MG63 (cell line): Measurements from ENCODE around the gene RPS18. TPM values are rescaled to one million over a fixed set of nuclear protein-coding genes. Genes with fewer than 3 reads are reported as not detected.

Source experiments
- DNase-seq: peaks from one replicate; pipeline ENCODE4 v3.0.0-alpha.2; 2020
- H3K27me3 ChIP-seq: fragments of 250-450 bp; sonication (Bioruptor Pico); 2 replicates; pipeline ENCODE4 v1.5.1; 2020; ENCODE audit warnings: mild to moderate bottlenecking, moderate library complexity
- H3K36me3 ChIP-seq: fragments of 250-450 bp; sonication (Bioruptor Pico); 2 replicates; pipeline ENCODE4 v1.5.1; 2020; ENCODE audit warnings: mild to moderate bottlenecking, moderate library complexity
- H3K4me3 ChIP-seq: fragments of 250-450 bp; sonication (Bioruptor Pico); 2 replicates; pipeline ENCODE4 v1.5.1; 2020; ENCODE audit warnings: mild to moderate bottlenecking, moderate library complexity
- H3K9me3 ChIP-seq: fragments of 250-450 bp; sonication (Bioruptor Pico); 2 replicates; pipeline ENCODE4 v1.5.1; 2020; ENCODE audit warnings: mild to moderate bottlenecking, moderate library complexity
- total RNA-seq: library from RNA; depleted of rRNA; stranded (reverse); fragments of >200 nt; shearing (Covaris generic); gene quantifications from 2 replicates; pipeline ENCODE4 v1.2.3, GENCODE V29; 2014; ENCODE audit warnings: low replicate concordance

The RPS18 gene
- total RNA-seq, 1 experiment from 2014 or later: 16,367 TPM

- Histone ChIP-seq H3K36me3 (peaks cover 54% of the 10 kb centered on the region), H3K27me3 (no peaks in the 10 kb centered on the region), H3K4me3 (peak overlapping the region; percentile 78), H3K9me3 (no peaks in the 10 kb centered on the region)
- DNase-seq: peak; percentile 95
These were observed 26.3 kb downstream of the RPS18 start for GRCh38 chr6:33297956-33298772.

GRCh38 chr6:33298773-33299236, 26.9 kb downstream of the RPS18 start, which contains the start of gene RGL2:
Gene RGL2, minus strand, starts transcription at chr6:33298942. Its CDS starts 332 bp downstream, at chr6:33298610.
- no peaks in the 10 kb centered on the region for H3K9me3 ChIP-seq
- peak; percentile 96 for DNase-seq

GRCh38 chr6:33299237-33299944, 27.5 kb downstream of the RPS18 start:
- Histone ChIP-seq H3K36me3 (peaks cover 54% of the 10 kb centered on the region), H3K4me3 (peak overlapping the region; percentile 78), H3K9me3 (no peaks in the 10 kb centered on the region), H3K27me3 (no peaks in the 10 kb centered on the region)
- peak; percentile 99 for DNase-seq

More at GRCh38 chr6:33298773-33299236, 26.9 kb downstream of the RPS18 start, which contains the start of gene RGL2:
- Histone ChIP-seq H3K4me3 (peak within 1 kb of the TSS; percentile 78), H3K27me3 (no peaks in the 10 kb centered on the region), H3K36me3 (peaks cover 54% of the 10 kb centered on the region)

GRCh38 chr6:33301877-33302276, 30.0 kb downstream of the RPS18 start:
- Histone ChIP-seq H3K9me3 (no peaks in the 10 kb centered on the region), H3K36me3 (peaks cover 54% of the 10 kb centered on the region), H3K27me3 (no peaks in the 10 kb centered on the region), H3K4me3 (no peak overlapping the region)
- DNase-seq: no peak

- H3K27me3 ChIP-seq: no peaks in the 10 kb centered on the region
- no peak overlapping the region for H3K4me3 ChIP-seq
- H3K9me3 ChIP-seq: no peaks in the 10 kb centered on the region
- no peak for DNase-seq
- peaks cover 64% of the 10 kb centered on the region for H3K36me3 ChIP-seq
These were observed 32.3 kb downstream of the RPS18 start for GRCh38 chr6:33304216-33304615.

- peaks cover 68% of the 10 kb centered on the region for H3K36me3 ChIP-seq
- DNase-seq: no peak
- no peaks in the 10 kb centered on the region for H3K27me3 ChIP-seq
- no peaks in the 10 kb centered on the region for H3K9me3 ChIP-seq
- no peak overlapping the region for H3K4me3 ChIP-seq
These were observed 33.2 kb downstream of the RPS18 start for GRCh38 chr6:33305052-33305451.

- Histone ChIP-seq H3K36me3 (peaks cover 74% of the 10 kb centered on the region), H3K4me3 (no peak overlapping the region), H3K27me3 (no peaks in the 10 kb centered on the region), H3K9me3 (no peaks in the 10 kb centered on the region)
- DNase-seq: no peak
These were observed 34.5 kb downstream of the RPS18 start for GRCh38 chr6:33306356-33306755.

GRCh38 chr6:33312361-33313104, 40.7 kb downstream of the RPS18 start:
- peak; percentile 94 for DNase-seq
- Histone ChIP-seq H3K4me3 (peak overlapping the region; percentile 92), H3K9me3 (no peaks in the 10 kb centered on the region), H3K27me3 (no peaks in the 10 kb centered on the region), H3K36me3 (peaks cover 46% of the 10 kb centered on the region)

GRCh38 chr6:33313105-33313708, 41.3 kb downstream of the RPS18 start:
- no peaks in the 10 kb centered on the region for H3K27me3 ChIP-seq
- H3K36me3 ChIP-seq: peaks cover 41% of the 10 kb centered on the region
- H3K9me3 ChIP-seq: no peaks in the 10 kb centered on the region
- peak; percentile 80 for DNase-seq
- peak overlapping the region; percentile 92 for H3K4me3 ChIP-seq

- Histone ChIP-seq H3K27me3 (no peaks in the 10 kb centered on the region), H3K9me3 (no peaks in the 10 kb centered on the region), H3K4me3 (peak within 1 kb of the TSS; percentile 92), H3K36me3 (peaks cover 38% of the 10 kb centered on the region)
- peak; percentile 87 for DNase-seq
These were observed 42.0 kb downstream of the RPS18 start, which contains the start of gene TAPBP for GRCh38 chr6:33313709-33314514. Gene TAPBP, minus strand, starts transcription at chr6:33314078. Its CDS starts 37 bp downstream, at chr6:33314041.

GRCh38 chr6:33314515-33314942, 42.7 kb downstream of the RPS18 start:
- peak; percentile 89 for DNase-seq
- Histone ChIP-seq H3K36me3 (peaks cover 45% of the 10 kb centered on the region), H3K27me3 (no peaks in the 10 kb centered on the region), H3K9me3 (no peaks in the 10 kb centered on the region), H3K4me3 (peak overlapping the region; percentile 92)

GRCh38 chr6:33314943-33315792, 43.3 kb downstream of the RPS18 start:
- DNase-seq: no peak
- peak overlapping the region; percentile 92; the same call in 1 of the 2 replicates for H3K4me3 ChIP-seq
- H3K36me3 ChIP-seq: peaks cover 45% of the 10 kb centered on the region
- H3K27me3 ChIP-seq: no peaks in the 10 kb centered on the region
- no peaks in the 10 kb centered on the region for H3K9me3 ChIP-seq

GRCh38 chr6:33315793-33316602, 44.1 kb downstream of the RPS18 start:
- Histone ChIP-seq H3K9me3 (no peaks in the 10 kb centered on the region), H3K27me3 (no peaks in the 10 kb centered on the region), H3K36me3 (peaks cover 40% of the 10 kb centered on the region), H3K4me3 (no peak overlapping the region)
- no peak for DNase-seq
